Sigmoid colon (tissue), 7 donors: Measurements from ENCODE around the gene HECW1. TPM values are rescaled to one million over a fixed set of nuclear protein-coding genes. Genes with fewer than 3 reads are reported as not detected.

Experiments used
- DNase-seq: peaks from one replicate; pipeline ENCODE4 v3.0.0-alpha.2; 2019
- H3K27ac ChIP-seq, 4 donors: fragments of 200-600 bp; sonication (generic); one replicate each; pipeline ENCODE4 v1.5.1; 2016 to 2019; ENCODE audit warnings: mild to moderate bottlenecking in 1 of 4
- H3K27me3 ChIP-seq, 3 donors: fragments of 200-600 bp; sonication (generic); one replicate each; pipeline ENCODE4 v1.5.1; 2019; ENCODE audit warnings: mild to moderate bottlenecking in 1 of 3
- H3K36me3 ChIP-seq, 4 donors: fragments of 200-600 bp; sonication (generic); one replicate each; pipeline ENCODE4 v1.5.1; 2016 to 2019
- H3K4me1 ChIP-seq, 4 donors: fragments of 200-600 bp; sonication (generic); one replicate each; pipeline ENCODE4 v1.5.1; 2017 to 2019
- H3K4me3 ChIP-seq, 4 donors: fragments of 200-600 bp; sonication (generic); one replicate each; pipeline ENCODE4 v1.5.1; 2017 to 2019; ENCODE audit warnings: mild to moderate bottlenecking in 2 of 4, moderate library complexity in 1 of 4
- H3K9me3 ChIP-seq, 4 donors: fragments of 200-600 bp in 3 of 4; sonication (generic) in 3 of 4; one replicate each; pipeline versions ENCODE4 v1.5.1 to v1.6.1; 2013 to 2019
- EP300 ChIP-seq, 4 donors: sonication (generic); formaldehyde crosslinking; IDR thresholded peaks; one replicate each; pipeline ENCODE4 v1.6.1; 2017; ENCODE audit warnings: antibody characterized with exemption in 4 of 4
- POLR2A ChIP-seq, 2 donors: fragments of 450-650 bp; IDR thresholded peaks; one replicate each; pipeline ENCODE4 v1.6.1; 2016; ENCODE audit warnings: antibody characterized with exemption in 2 of 2, mild to moderate bottlenecking in 2 of 2, moderate library complexity in 2 of 2
- POLR2AphosphoS5 ChIP-seq, 4 donors: sonication (generic); formaldehyde crosslinking; IDR thresholded peaks; one replicate each; pipeline ENCODE4 v1.6.1; 2017; ENCODE audit warnings: antibody characterized with exemption in 4 of 4
- WGBS, 2 donors: extraction: QIAGEN DNeasy Blood & Tissue Kit; methylation state at CpG; one replicate each; pipeline ENCODE4 v1.1.7; 2013; 5-methylcytosine and 5-hydroxymethylcytosine counted together
- intact Hi-C: fragments of 100-400 bp; cut with DNase I; formaldehyde crosslinking; loops from one replicate; pipeline ENCODE4 v1.15.1; 2023
- polyA plus RNA-seq, 3 donors: library from polyadenylated mRNA; stranded (reverse); fragments of 200-250 nt; gene quantifications; one replicate each; pipeline ENCODE4 v1.2.3, GENCODE V29; 2013
- total RNA-seq, 4 donors: library from RNA; depleted of rRNA; stranded (reverse); fragments of >200 nt; gene quantifications; one replicate each; pipeline ENCODE4 v1.1.0, GENCODE V29; 2016
- TF ChIP-seq, protein P1 (sequence below), 4 experiments: fragments of 450-650 bp in 3 of 4; fragments of 200-600 bp in 1 of 4; IDR thresholded peaks; one replicate each; pipeline ENCODE4 v1.5.1; 2016 to 2019; ENCODE audit warnings: antibody characterized with exemption in 4 of 4, mild to moderate bottlenecking in 3 of 4, moderate library complexity in 2 of 4
- donor health status: healthy with polysubstance abuse.
- donor health status: Bipolar disorder and iron deficiency.
- donor health status: healthy.

The HECW1 gene
- total and polyA plus RNA-seq, 7 donors, result 0.33 to 7.8 (median 1.2) TPM

DNA sequence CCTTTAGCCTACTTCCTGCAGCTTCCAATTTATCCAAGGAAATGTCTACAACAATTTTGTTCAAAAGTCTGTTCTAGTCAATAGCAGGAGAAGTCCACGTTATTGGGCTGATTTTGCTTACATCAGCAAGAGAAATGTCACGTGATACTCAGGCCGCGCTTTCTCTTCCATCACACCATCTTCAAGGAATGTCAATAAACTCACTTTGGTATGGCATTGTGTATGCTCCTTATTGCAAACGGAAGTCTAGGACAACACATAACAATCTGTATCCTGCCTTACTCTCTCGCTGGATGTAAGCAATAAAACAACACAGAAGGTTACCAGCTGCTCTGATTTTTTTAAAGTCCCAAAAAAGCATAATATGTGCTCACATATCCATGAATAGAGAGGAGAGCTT is 453.3 kb downstream of the HECW1 start:
- TF ChIP-seq POLR2A (IDR thresholded peaks at IDR 0.05), result no peak
- no peak for TF ChIP-seq EP300 (IDR thresholded peaks at IDR 0.05)
- TF ChIP-seq POLR2AphosphoS5 (IDR thresholded peaks at IDR 0.05), result no peak
- TF ChIP-seq, protein P1, sequence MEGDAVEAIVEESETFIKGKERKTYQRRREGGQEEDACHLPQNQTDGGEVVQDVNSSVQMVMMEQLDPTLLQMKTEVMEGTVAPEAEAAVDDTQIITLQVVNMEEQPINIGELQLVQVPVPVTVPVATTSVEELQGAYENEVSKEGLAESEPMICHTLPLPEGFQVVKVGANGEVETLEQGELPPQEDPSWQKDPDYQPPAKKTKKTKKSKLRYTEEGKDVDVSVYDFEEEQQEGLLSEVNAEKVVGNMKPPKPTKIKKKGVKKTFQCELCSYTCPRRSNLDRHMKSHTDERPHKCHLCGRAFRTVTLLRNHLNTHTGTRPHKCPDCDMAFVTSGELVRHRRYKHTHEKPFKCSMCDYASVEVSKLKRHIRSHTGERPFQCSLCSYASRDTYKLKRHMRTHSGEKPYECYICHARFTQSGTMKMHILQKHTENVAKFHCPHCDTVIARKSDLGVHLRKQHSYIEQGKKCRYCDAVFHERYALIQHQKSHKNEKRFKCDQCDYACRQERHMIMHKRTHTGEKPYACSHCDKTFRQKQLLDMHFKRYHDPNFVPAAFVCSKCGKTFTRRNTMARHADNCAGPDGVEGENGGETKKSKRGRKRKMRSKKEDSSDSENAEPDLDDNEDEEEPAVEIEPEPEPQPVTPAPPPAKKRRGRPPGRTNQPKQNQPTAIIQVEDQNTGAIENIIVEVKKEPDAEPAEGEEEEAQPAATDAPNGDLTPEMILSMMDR (IDR thresholded peaks at IDR 0.05), result no peak
- intact Hi-C loops, result no loop called here
- Histone ChIP-seq H3K36me3 (no peaks in the 10 kb centered on the region), H3K27me3 (no peaks in the 10 kb centered on the region), H3K27ac (no peak overlapping the region), H3K9me3 (no peaks in the 10 kb centered on the region), H3K4me1 (no peaks in the 10 kb centered on the region), H3K4me3 (no peak overlapping the region)
- no peak for DNase-seq
- WGBS, 2 donors, result 23 to 49% methylated on average over 6 of the region's 6 CpGs

DNA sequence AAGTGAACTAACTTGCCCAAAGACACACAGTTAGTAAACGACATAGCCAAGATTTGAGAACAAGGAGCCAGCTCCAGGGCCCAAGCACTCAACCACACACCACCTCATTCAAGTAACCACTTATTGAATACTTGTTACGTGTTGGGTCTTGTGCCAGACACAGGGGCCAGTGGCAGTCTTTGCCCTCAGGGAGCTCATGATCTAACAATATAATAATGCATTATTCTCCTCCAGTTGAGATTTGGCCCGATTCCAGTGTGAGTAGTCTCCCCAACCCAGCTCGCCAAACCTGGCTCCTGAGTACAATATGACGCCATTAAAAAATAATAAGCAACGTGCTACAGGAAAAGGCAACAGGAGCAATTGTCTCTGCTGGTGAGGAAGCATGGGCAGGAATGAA is 456.1 kb downstream of the HECW1 start:
- intact Hi-C loops, result no loop called here
- no peaks in the 10 kb centered on the region for H3K9me3 ChIP-seq
- 85 to 90% methylated on average over 6 of the region's 6 CpGs for WGBS, 2 donors

DNA sequence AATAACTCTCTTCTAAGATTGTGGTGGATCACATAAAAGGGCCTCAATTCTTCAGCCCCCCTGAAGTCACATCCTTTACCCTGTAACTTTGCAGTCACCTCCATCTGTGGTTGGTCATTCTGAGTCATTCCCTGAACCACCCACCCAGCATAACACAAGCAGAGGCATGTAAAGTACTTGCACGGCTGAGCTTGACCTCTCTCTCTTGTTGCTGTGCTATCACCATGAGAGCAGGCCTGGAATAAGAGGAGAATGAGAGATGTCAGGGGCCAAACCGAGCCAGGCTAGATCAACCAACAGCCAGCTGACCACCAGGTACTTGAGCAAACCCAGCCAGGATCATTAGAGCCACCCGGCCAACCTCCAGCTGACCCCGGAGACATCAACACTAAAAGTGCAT is 457.0 kb downstream of the HECW1 start:
- Histone ChIP-seq H3K27me3 (no peaks in the 10 kb centered on the region), H3K36me3 (no peaks in the 10 kb centered on the region), H3K4me3 (no peak overlapping the region), H3K4me1 (no peaks in the 10 kb centered on the region), H3K27ac (no peak overlapping the region), H3K9me3 (no peaks in the 10 kb centered on the region)
- WGBS, 2 donors, result 82 to 83% methylated on average over 4 of the region's 4 CpGs
- no peak for DNase-seq
- TF ChIP-seq POLR2AphosphoS5 (IDR thresholded peaks at IDR 0.05) (no peak), POLR2A (IDR thresholded peaks at IDR 0.05) (no peak), EP300 (IDR thresholded peaks at IDR 0.05) (no peak)
- TF ChIP-seq, protein P1 (IDR thresholded peaks at IDR 0.05), result no peak
- intact Hi-C loops, result no loop called here

More for the DNA sequence above, 456.1 kb downstream of the HECW1 start:
- Histone ChIP-seq H3K27ac (no peak overlapping the region), H3K4me3 (no peak overlapping the region), H3K36me3 (no peaks in the 10 kb centered on the region), H3K27me3 (no peaks in the 10 kb centered on the region), H3K4me1 (no peaks in the 10 kb centered on the region)
- no peak for DNase-seq
- no peak for TF ChIP-seq POLR2A (IDR thresholded peaks at IDR 0.05)
- TF ChIP-seq POLR2AphosphoS5 (IDR thresholded peaks at IDR 0.05), result no peak
- TF ChIP-seq, protein P1 (IDR thresholded peaks at IDR 0.05), result no peak
- TF ChIP-seq EP300 (IDR thresholded peaks at IDR 0.05), result no peak

DNA sequence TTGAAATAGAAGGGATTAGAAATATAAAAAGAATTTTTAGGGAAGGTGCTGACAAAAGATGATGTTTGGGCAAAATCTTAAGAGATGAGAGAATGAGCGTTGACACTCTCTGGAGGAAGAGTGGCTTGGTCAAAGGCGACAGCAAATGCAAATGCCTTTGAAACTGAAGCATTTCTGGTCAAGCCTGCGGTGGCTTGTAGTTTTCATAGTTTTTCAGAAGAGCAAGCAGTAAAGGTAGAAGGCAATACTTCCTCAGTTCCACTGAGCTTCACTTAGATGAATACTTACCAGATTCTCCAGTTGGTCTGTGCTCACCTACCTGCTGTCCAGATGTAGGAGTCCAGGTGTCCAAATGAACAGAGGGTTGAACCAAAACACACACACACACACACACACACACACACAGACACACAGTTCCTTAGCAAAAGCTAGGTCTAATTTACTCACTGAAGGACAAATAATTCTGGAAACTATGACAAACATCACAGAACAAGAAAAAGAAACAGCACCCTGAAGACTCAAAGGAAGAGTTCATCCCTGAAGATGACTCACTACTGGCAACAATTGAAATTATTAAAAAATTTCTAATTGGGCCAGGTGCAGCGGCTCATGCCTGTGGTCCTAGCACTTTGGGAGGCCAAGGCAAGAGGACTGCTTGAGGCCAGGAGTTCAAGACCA is 458.4 kb downstream of the HECW1 start:
- TF ChIP-seq POLR2A (IDR thresholded peaks at IDR 0.05) (no peak), EP300 (IDR thresholded peaks at IDR 0.05) (no peak), POLR2AphosphoS5 (IDR thresholded peaks at IDR 0.05) (no peak)
- TF ChIP-seq, protein P1 (IDR thresholded peaks at IDR 0.05), result no peak
- H3K36me3 ChIP-seq, result no peaks in the 10 kb centered on the region
- no peak overlapping the region for H3K4me3 ChIP-seq
- H3K4me1 ChIP-seq, result no peaks in the 10 kb centered on the region
- no peak for DNase-seq
- WGBS, 2 donors, result 91 to 93% methylated on average over 4 of the region's 4 CpGs
- no peak overlapping the region for H3K27ac ChIP-seq
- H3K9me3 ChIP-seq, result no peaks in the 10 kb centered on the region
- intact Hi-C loops, result no loop called here
- no peaks in the 10 kb centered on the region for H3K27me3 ChIP-seq
